ENCODE results near the gene KCNC1. TPM values are rescaled to one million over a fixed set of nuclear protein-coding genes. Genes with fewer than 3 reads are reported as not detected.

KCNC1 gene
- total and polyA plus RNA-seq, 2 of the 4 experiments (the other 2 are of a cell fraction) = 0.03 TPM; not detected in 1

- no peak overlapping the region for H3K23ac ChIP-seq (ENCODE audit: low read depth, low read length)
- DNase-seq (no peak), ATAC-seq (ENCODE audit: low read depth) (no peak)
- H3K14ac ChIP-seq (replicated peaks; ENCODE audit: low read depth, low read length) = no peak overlapping the region
- H4K8ac ChIP-seq (ENCODE audit: low read depth in 2 of 2, low read length in 2 of 2) = no peak overlapping the region
- no peaks in the 10 kb centered on the region for H3K79me1 ChIP-seq (ENCODE audit: low read depth in 1 of 2, low read length in 2 of 2)
- no peaks in the 10 kb centered on the region for H3K27me3 ChIP-seq (ENCODE audit: control insufficient read depth, insufficient read depth, low read length)
- no peaks in the 10 kb centered on the region for H3K36me3 ChIP-seq (ENCODE audit: control insufficient read depth, insufficient read depth, low read length)
- no peak overlapping the region for H3K4me2 ChIP-seq (ENCODE audit: low read depth, low read length)
- no peak overlapping the region for H2AFZ ChIP-seq (replicated peaks; ENCODE audit: low read length, poor library complexity)
- no peak overlapping the region for H4K91ac ChIP-seq (ENCODE audit: insufficient read depth, low read depth, low read length)
- no peak overlapping the region for H3K4ac ChIP-seq (ENCODE audit: low read depth, low read length)
- H3K56ac ChIP-seq (ENCODE audit: extremely low read depth, insufficient read depth, low read length) = no peak overlapping the region
- H2BK5ac ChIP-seq (ENCODE audit: low read depth, low read length, poor library complexity, severe bottlenecking) = no peak overlapping the region
- H3K4me3 ChIP-seq (ENCODE audit: insufficient read depth, low read depth, low read length) = no peak overlapping the region
- intact Hi-C loops (cut with micrococcal nuclease) = no loop called here
- no peak overlapping the region for H3K18ac ChIP-seq (ENCODE audit: low read depth, low read length)
- BruUV-seq (replicated peaks) = no TSS peak
- H3K9ac ChIP-seq (ENCODE audit: low read depth, low read length) = no peak overlapping the region
- no CpG with 5 or more reads among the region's 1 CpG for WGBS, 2 experiments (ENCODE audit: extremely low coverage in 2 of 2, insufficient read length in 1 of 2)
- no peaks in the 10 kb centered on the region for H4K20me1 ChIP-seq (ENCODE audit: insufficient read depth, low read length)
- in situ Hi-C loops (cut with MboI; ENCODE audit: low sequenced_read_pairs) = no loop called here
- no peak overlapping the region for H2AK9ac ChIP-seq (replicated peaks; ENCODE audit: low read depth, low read length, poor library complexity)
- no peak overlapping the region for H2BK20ac ChIP-seq (ENCODE audit: low read depth, low read length)
- POLR2A ChIA-PET (ENCODE audit: unreplicated experiment) = no interaction called here
- H3K9me1 ChIP-seq (ENCODE audit: insufficient read depth, low read length) = peaks cover 3% of the 10 kb centered on the region; the same call in 1 of the 2 replicates
- CTCF ChIA-PET = no interaction called here
- no peak overlapping the region; the same call in 1 of the 2 replicates for H2AK5ac ChIP-seq (ENCODE audit: low read depth, low read length)
- H2BK15ac ChIP-seq (ENCODE audit: low read depth, low read length) = no peak overlapping the region
- dilution Hi-C loops (cut with HindIII; ENCODE audit: low sequenced_read_pairs, unreplicated experiment) = no loop called here
- H2BK120ac ChIP-seq (ENCODE audit: low read depth, low read length) = no peak overlapping the region
- no peaks in the 10 kb centered on the region for H3K9me3 ChIP-seq (ENCODE audit: control insufficient read depth, insufficient read depth, low read length)
- H3K4me1 ChIP-seq (ENCODE audit: control insufficient read depth, insufficient read depth, low read length) = peaks cover 10% of the 10 kb centered on the region
- H3K27ac ChIP-seq (ENCODE audit: insufficient read depth, low read length) = no peak overlapping the region
- H4K5ac ChIP-seq (ENCODE audit: low read depth, low read length) = no peak overlapping the region
- TF ChIP-seq ELK1 (IDR thresholded peaks at IDR 0.05; ENCODE audit: borderline replicate concordance, low read depth, low read length) (no peak), MAFK (IDR thresholded peaks at IDR 0.05; ENCODE audit: low read depth, low read length) (no peak), CHD1 (IDR thresholded peaks at IDR 0.05; ENCODE audit: low read depth, low read length) (no peak), RCOR1 (IDR thresholded peaks at IDR 0.05; ENCODE audit: insufficient replicate concordance, low read length) (no peak)
Observed at GRCh38 chr11:17810041-17810440, 75.5 kb downstream of the KCNC1 start.
